Breast epithelium (tissue), 4 donors: ENCODE results near the gene GPR153. TPM values are rescaled to one million over a fixed set of nuclear protein-coding genes. Genes with fewer than 3 reads are reported as not detected.

Experiments used
- DNase-seq, 2 donors: peaks; one replicate each; pipeline ENCODE4 v3.0.0-alpha.2; 2019; ENCODE audit warnings: low spot score in 2 of 2
- H3K27ac ChIP-seq, 2 donors: fragments of 200-600 bp; sonication (generic) in 1 of 2; one replicate each; pipeline ENCODE4 v1.5.1; 2016 to 2019; ENCODE audit warnings: mild to moderate bottlenecking in 1 of 2
- H3K27me3 ChIP-seq, 2 donors: fragments of 200-600 bp; sonication (generic) in 1 of 2; one replicate each; pipeline versions ENCODE4 v1.5.1 to v1.6.0; 2017 to 2019; ENCODE audit warnings: control low read depth in 1 of 2, mild to moderate bottlenecking in 1 of 2
- H3K36me3 ChIP-seq: fragments of 200-600 bp; one replicate; pipeline ENCODE4 v1.5.1; 2019
- H3K4me1 ChIP-seq, 2 donors: fragments of 200-600 bp; sonication (generic); one replicate each; pipeline ENCODE4 v1.5.1; 2016 to 2019; ENCODE audit warnings: control low read depth in 1 of 2
- H3K4me3 ChIP-seq, 3 donors: fragments of 200-600 bp; sonication (generic); 1 replicate in 2 of 3; 2 replicates in 1 of 3; pipeline ENCODE4 v1.5.1; 2016 to 2019; ENCODE audit warnings: mild to moderate bottlenecking in 3 of 3, moderate library complexity in 2 of 3
- H3K9me3 ChIP-seq, 2 donors: fragments of 200-600 bp; sonication (generic) in 1 of 2; one replicate each; pipeline ENCODE4 v1.5.1; 2016 to 2019; ENCODE audit warnings: control low read depth in 1 of 2
- POLR2A ChIP-seq: fragments of 450-650 bp; IDR thresholded peaks from one replicate; pipeline ENCODE4 v1.6.1; 2016; ENCODE audit warnings: antibody characterized with exemption, mild to moderate bottlenecking, moderate library complexity
- POLR2AphosphoS5 ChIP-seq, 3 donors: sonication (generic); formaldehyde crosslinking; IDR thresholded peaks; one replicate each; pipeline ENCODE4 v1.6.1; 2017; ENCODE audit warnings: antibody characterized with exemption in 3 of 3
- intact Hi-C: fragments of 100-400 bp; cut with DNase I; formaldehyde crosslinking; loops from one replicate; pipeline ENCODE4 v1.15.1; 2023; ENCODE audit warnings: low total_unique reads
- total RNA-seq, 3 donors: library from RNA; depleted of rRNA; stranded (reverse); fragments of >200 nt; gene quantifications; one replicate each; pipeline ENCODE4 v1.1.0, GENCODE V29; 2016
- TF ChIP-seq, protein P1 (sequence below), 3 donors: fragments of 450-650 bp; IDR thresholded peaks; one replicate each; pipeline ENCODE4 v1.5.1; 2016 to 2017; ENCODE audit warnings: antibody characterized with exemption in 3 of 3, mild to moderate bottlenecking in 3 of 3, moderate library complexity in 3 of 3

GPR153 gene
- total RNA-seq, 3 donors from 2014 or later, result 5.4 to 34.6 (median 6.6) TPM

- no peak for DNase-seq
- intact Hi-C loops, result no loop called here
Observed at GRCh38 chr1:6299557-6300165, 38.8 kb upstream of the GPR153 start.

DNA sequence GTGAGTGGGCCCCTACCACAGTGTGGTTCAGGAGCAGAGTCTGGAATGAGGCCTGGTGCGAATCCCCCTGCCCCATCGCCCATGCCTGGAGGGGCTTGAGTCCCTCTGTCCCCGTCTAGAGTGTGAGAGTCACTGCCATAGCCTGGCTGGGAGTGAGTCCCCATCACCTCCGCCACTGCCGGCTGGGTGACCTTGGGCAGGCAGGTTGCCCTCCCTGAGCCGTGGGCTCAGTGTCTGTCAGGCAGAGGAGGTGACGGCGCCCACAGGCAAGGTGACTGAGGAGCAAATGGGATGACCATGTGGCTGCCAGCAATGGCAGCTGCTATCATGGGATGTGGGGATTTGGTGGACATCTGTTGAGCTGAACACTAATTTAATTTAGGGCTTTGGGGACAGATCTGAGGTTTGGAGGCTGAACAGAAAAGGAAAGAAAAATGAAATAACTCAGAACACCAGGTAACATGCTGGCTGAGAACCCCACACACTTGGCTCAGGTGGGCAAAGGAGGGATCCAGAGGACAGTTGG is 38.1 kb upstream of the GPR153 start:
- Histone ChIP-seq H3K4me1 (no peaks in the 10 kb centered on the region), H3K36me3 (no peaks in the 10 kb centered on the region), H3K4me3 (no peak overlapping the region), H3K27me3 (no peaks in the 10 kb centered on the region), H3K27ac (no peak overlapping the region), H3K9me3 (no peaks in the 10 kb centered on the region)
- TF ChIP-seq POLR2AphosphoS5 (IDR thresholded peaks at IDR 0.05) (no peak), POLR2A (no peak)
- TF ChIP-seq, protein P1, sequence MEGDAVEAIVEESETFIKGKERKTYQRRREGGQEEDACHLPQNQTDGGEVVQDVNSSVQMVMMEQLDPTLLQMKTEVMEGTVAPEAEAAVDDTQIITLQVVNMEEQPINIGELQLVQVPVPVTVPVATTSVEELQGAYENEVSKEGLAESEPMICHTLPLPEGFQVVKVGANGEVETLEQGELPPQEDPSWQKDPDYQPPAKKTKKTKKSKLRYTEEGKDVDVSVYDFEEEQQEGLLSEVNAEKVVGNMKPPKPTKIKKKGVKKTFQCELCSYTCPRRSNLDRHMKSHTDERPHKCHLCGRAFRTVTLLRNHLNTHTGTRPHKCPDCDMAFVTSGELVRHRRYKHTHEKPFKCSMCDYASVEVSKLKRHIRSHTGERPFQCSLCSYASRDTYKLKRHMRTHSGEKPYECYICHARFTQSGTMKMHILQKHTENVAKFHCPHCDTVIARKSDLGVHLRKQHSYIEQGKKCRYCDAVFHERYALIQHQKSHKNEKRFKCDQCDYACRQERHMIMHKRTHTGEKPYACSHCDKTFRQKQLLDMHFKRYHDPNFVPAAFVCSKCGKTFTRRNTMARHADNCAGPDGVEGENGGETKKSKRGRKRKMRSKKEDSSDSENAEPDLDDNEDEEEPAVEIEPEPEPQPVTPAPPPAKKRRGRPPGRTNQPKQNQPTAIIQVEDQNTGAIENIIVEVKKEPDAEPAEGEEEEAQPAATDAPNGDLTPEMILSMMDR (IDR thresholded peaks at IDR 0.05), result no peak
- intact Hi-C loops, result no loop called here
- no peak for DNase-seq

More at GRCh38 chr1:6299557-6300165, 38.8 kb upstream of the GPR153 start:
- Histone ChIP-seq H3K27me3 (no peaks in the 10 kb centered on the region), H3K9me3 (no peaks in the 10 kb centered on the region), H3K4me3 (no peak overlapping the region), H3K36me3 (no peaks in the 10 kb centered on the region), H3K4me1 (no peaks in the 10 kb centered on the region), H3K27ac (no peak overlapping the region)
- TF ChIP-seq POLR2AphosphoS5 (IDR thresholded peaks at IDR 0.05) (no peak), POLR2A (no peak)
- TF ChIP-seq, protein P1 (IDR thresholded peaks at IDR 0.05), result no peak

DNA sequence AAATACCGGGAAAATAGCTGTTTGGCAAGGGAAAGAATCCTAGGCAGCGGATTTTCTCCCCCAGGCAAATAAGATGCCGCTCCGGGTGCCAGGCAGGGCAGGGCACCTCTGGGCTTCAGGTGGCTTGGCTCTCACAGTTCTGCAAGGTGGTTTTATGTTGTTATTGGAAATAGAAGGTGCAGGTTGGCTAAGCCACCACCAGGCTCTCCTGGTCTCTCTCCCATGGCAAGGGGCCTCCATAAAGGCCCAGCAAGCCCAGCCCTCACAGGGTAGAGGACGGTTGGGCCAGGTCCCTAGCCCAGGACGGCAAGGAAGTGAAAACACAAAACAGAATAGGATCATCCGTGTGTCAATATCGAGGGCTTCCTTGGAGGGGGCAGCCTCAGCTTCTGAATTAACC is 37.6 kb upstream of the GPR153 start:
- Histone ChIP-seq H3K4me3 (no peak overlapping the region), H3K36me3 (no peaks in the 10 kb centered on the region), H3K27ac (no peak overlapping the region), H3K4me1 (no peaks in the 10 kb centered on the region), H3K9me3 (no peaks in the 10 kb centered on the region), H3K27me3 (no peaks in the 10 kb centered on the region)
- no peak for DNase-seq
- TF ChIP-seq, protein P1 (IDR thresholded peaks at IDR 0.05), result no peak
- TF ChIP-seq POLR2A, result no peak
- TF ChIP-seq POLR2AphosphoS5 (IDR thresholded peaks at IDR 0.05), result no peak
- intact Hi-C loops, result no loop called here

- Histone ChIP-seq H3K9me3 (no peaks in the 10 kb centered on the region), H3K36me3 (no peaks in the 10 kb centered on the region), H3K27ac (no peak overlapping the region), H3K4me3 (no peak overlapping the region), H3K4me1 (no peaks in the 10 kb centered on the region), H3K27me3 (no peaks in the 10 kb centered on the region)
- no peak for TF ChIP-seq POLR2AphosphoS5 (IDR thresholded peaks at IDR 0.05)
- TF ChIP-seq, protein P1 (IDR thresholded peaks at IDR 0.05), result no peak
- intact Hi-C loops, result no loop called here
- DNase-seq, result no peak
Observed at GRCh38 chr1:6295910-6296309, 35.0 kb upstream of the GPR153 start.

DNA sequence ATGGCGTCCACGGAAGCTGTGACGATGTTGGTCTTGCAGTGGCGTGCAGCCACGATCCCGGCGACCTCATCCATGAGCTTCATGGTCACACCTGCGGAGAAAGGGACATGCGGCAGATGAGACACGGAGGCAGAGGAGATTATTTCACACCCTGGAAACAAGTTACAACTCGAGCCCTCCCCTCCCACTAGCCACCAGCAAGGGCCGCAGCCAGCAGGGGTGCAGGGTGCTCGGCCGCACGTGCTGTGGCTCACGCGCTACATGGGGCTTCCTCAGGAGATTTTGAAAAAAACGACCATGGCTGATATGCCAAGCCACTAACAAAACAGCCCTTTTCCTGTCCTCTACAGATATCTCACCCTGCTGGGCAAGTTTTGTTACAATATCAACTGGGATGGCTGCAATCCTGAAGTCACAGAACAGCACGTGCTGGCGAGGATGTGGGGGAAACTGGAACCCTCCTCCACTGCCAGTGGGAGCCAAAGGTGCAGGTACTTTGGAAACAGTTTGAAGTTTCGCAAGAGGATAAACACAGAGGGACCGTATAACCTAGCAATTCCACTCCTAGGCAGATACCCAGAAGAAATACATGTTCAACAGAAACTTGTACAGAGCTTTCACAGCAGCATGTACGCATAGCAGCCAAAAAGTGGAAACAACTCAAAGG is 34.1 kb upstream of the GPR153 start:
- Histone ChIP-seq H3K4me3 (no peak overlapping the region), H3K27ac (no peak overlapping the region), H3K9me3 (no peaks in the 10 kb centered on the region), H3K4me1 (no peaks in the 10 kb centered on the region), H3K36me3 (no peaks in the 10 kb centered on the region), H3K27me3 (no peaks in the 10 kb centered on the region)
- intact Hi-C loops, result no loop called here
- TF ChIP-seq POLR2A (no peak), POLR2AphosphoS5 (IDR thresholded peaks at IDR 0.05) (no peak)
- TF ChIP-seq, protein P1 (IDR thresholded peaks at IDR 0.05), result no peak
- DNase-seq, result no peak
